ENCODE data around the gene TBX1. TPM values are rescaled to one million over a fixed set of nuclear protein-coding genes. Genes with fewer than 3 reads are reported as not detected.
A peak's percentile ranks its signal among the peaks of the same experiment; 100 is the strongest.

The TBX1 gene
- total RNA-seq, 4 donors from 2014 or later, result 0.18 to 4.4 (median 0.26) TPM

DNA sequence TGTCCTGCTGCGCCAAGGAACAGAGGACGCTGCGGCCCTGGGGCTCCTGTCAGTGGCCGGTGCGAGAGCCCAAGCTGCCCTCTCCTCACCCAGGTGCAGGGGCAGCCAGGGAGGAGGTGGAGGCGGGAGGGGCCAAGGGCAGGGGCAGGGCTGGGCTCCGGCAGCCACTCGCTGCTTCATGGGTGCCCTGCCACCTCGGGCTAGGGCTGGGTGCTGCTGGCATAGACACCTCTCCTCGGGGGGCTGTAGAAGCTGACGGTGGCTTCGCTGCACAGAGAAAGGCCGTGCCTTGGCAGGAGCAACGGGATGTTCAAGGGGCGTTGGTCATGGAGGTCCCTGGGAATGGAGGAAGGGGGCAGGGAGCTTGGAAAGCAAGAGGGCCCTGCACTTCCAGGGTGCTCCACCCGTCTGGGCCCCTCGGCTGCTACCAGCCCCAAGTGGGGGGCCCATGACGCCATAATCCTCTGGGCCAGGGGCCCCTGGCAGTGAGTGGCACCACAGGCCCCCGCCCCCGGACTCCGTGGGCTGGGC is 1.6 kb upstream of the TBX1 start:
- DNase-seq, result no peak
- WGBS, 2 donors, result 0% methylated on average over 1 to 5 of the region's 21 CpGs
- intact Hi-C loops (cut with DNase I), result no loop called here
- Histone ChIP-seq H3K36me3 (no peaks in the 10 kb centered on the region), H3K4me3 (peak overlapping the region in 3 of 4 donors; percentile 5 to 44 (median 39)), H3K9me3 (no peaks in the 10 kb centered on the region), H3K4me1 (peaks cover 28 to 57% (median 46%) of the 10 kb centered on the region in 3 donors), H3K27me3 (peaks cover 6 to 99% (median 29%) of the 10 kb centered on the region in 4 donors), H3K27ac (peak overlapping the region in 1 of 4 donors; percentile 33)
- TF ChIP-seq POLR2A (IDR thresholded peaks at IDR 0.05), result no peak
- TF ChIP-seq, protein P1, sequence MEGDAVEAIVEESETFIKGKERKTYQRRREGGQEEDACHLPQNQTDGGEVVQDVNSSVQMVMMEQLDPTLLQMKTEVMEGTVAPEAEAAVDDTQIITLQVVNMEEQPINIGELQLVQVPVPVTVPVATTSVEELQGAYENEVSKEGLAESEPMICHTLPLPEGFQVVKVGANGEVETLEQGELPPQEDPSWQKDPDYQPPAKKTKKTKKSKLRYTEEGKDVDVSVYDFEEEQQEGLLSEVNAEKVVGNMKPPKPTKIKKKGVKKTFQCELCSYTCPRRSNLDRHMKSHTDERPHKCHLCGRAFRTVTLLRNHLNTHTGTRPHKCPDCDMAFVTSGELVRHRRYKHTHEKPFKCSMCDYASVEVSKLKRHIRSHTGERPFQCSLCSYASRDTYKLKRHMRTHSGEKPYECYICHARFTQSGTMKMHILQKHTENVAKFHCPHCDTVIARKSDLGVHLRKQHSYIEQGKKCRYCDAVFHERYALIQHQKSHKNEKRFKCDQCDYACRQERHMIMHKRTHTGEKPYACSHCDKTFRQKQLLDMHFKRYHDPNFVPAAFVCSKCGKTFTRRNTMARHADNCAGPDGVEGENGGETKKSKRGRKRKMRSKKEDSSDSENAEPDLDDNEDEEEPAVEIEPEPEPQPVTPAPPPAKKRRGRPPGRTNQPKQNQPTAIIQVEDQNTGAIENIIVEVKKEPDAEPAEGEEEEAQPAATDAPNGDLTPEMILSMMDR (IDR thresholded peaks at IDR 0.05), result no peak

GRCh38 chr22:19759427-19760057 is 1.0 kb upstream of the TBX1 start:
- no peak for DNase-seq
- H3K4me3 ChIP-seq, result peak overlapping the region in 3 of 4 donors; percentile 5 to 44 (median 39)
- peaks cover 28 to 57% (median 46%) of the 10 kb centered on the region in 3 donors for H3K4me1 ChIP-seq
- no peaks in the 10 kb centered on the region for H3K36me3 ChIP-seq
- intact Hi-C loops (cut with DNase I), result no loop called here
- H3K9me3 ChIP-seq, result no peaks in the 10 kb centered on the region
- TF ChIP-seq, protein P1 (IDR thresholded peaks at IDR 0.05), result no peak
- TF ChIP-seq POLR2A (IDR thresholded peaks at IDR 0.05), result no peak
- peaks cover 6 to 99% (median 27%) of the 10 kb centered on the region in 4 donors for H3K27me3 ChIP-seq
- peak overlapping the region in 1 of 4 donors; percentile 33 for H3K27ac ChIP-seq
- WGBS, 2 donors, result 17 to 24% methylated on average over 6 to 7 of the region's 43 CpGs

GRCh38 chr22:19760951-19761724 is 560 bp downstream of the TBX1 start:
- WGBS, 2 donors, result no CpG with 5 or more reads among the region's 117 CpGs
- no peak for DNase-seq
- Histone ChIP-seq H3K27me3 (peaks cover 0 to 99% (median 13%) of the 10 kb centered on the region in 4 donors), H3K4me3 (peak overlapping the region in 3 of 4 donors; percentile 22 to 57 (median 39)), H3K27ac (peak overlapping the region in 1 of 4 donors; percentile 13), H3K36me3 (no peaks in the 10 kb centered on the region), H3K9me3 (no peaks in the 10 kb centered on the region), H3K4me1 (peaks cover 19 to 53% (median 35%) of the 10 kb centered on the region in 3 donors)
- TF ChIP-seq POLR2A (IDR thresholded peaks at IDR 0.05), result no peak
- TF ChIP-seq, protein P1 (IDR thresholded peaks at IDR 0.05), result no peak
- intact Hi-C loops (cut with DNase I), result no loop called here

DNA sequence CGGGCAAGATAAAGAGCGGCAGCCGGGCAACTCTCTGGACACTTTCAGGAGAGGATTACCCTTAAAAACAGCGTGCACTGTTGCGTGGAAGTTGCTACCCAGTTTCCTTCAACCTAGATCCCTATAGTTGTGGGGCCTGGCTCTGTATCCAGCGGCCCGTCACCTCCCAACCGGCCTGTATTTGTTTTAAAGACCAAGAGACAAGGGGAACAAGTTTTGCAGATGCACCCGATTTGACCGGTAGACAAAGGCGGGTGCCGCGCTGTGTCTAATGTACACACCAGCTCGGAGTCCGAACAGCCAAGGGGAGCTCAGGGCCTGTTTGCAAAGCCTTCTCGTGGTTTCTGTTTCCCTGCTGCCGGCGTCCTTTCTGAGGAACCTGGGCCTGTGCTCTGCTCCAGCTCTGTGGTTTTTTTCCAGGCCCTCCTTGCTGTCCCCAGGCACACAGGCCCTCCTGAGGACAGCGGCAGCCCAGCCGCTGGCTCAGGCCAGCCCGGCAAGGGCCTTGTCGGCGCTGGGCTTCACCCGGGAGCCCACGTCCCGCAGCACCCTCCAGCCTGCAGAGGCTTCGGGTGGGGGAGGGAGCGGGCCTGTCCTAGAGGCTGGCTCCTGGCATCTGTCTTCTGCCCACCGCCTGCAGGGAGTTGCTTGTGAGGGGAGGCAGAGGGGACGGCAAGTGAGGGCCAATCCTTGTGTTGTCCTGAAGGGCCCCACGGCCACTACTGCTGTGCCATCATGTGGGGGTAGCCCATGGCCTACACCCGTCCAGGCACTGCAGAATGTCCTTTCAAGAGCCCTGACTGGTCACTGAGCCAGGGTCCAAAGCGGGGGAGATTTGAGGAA is 1.4 kb downstream of the TBX1 start:
- no peaks in the 10 kb centered on the region for H3K36me3 ChIP-seq
- peaks cover 11 to 53% (median 33%) of the 10 kb centered on the region in 3 donors for H3K4me1 ChIP-seq
- H3K9me3 ChIP-seq, result no peaks in the 10 kb centered on the region
- peak overlapping the region in 2 of 4 donors; percentile 39 to 57 for H3K4me3 ChIP-seq
- no peak for TF ChIP-seq POLR2A (IDR thresholded peaks at IDR 0.05)
- TF ChIP-seq, protein P1 (IDR thresholded peaks at IDR 0.05), result no peak
- H3K27me3 ChIP-seq, result peaks cover 0 to 99% (median 8%) of the 10 kb centered on the region in 4 donors
- H3K27ac ChIP-seq, result peak overlapping the region in 2 of 4 donors; percentile 5 to 13
- intact Hi-C loops (cut with DNase I), result no loop called here
- DNase-seq, result no peak
- WGBS, 2 donors, result 75 to 81% methylated on average over 20 to 21 of the region's 33 CpGs
